Left ventricle myocardium inferior (tissue), 1 donor: ENCODE results near the gene PLCD1. TPM values are rescaled to one million over a fixed set of nuclear protein-coding genes. Genes with fewer than 3 reads are reported as not detected.

Experiments
- DNase-seq: peaks from one replicate; pipeline ENCODE4 v3.0.0-alpha.2; 2020
- H3K27ac ChIP-seq: fragments of 200-600 bp; replicated peaks from 2 replicates; pipeline ENCODE4 v1.8.0; 2021
- H3K27me3 ChIP-seq: fragments of 200-600 bp; 2 replicates; pipeline ENCODE4 v1.8.0; 2021; ENCODE audit warnings: low read depth
- H3K36me3 ChIP-seq: fragments of 200-600 bp; 2 replicates; pipeline ENCODE4 v1.8.0; 2021
- H3K4me1 ChIP-seq: fragments of 200-600 bp; 2 replicates; pipeline ENCODE4 v1.8.0; 2021
- H3K4me3 ChIP-seq: fragments of 200-600 bp; 2 replicates; pipeline ENCODE4 v1.8.0; 2021; ENCODE audit warnings: mild to moderate bottlenecking, moderate library complexity
- H3K9me3 ChIP-seq: fragments of 200-600 bp; replicated peaks from 2 replicates; pipeline ENCODE4 v1.8.0; 2021
- CTCF ChIP-seq: fragments of 200-600 bp; IDR thresholded peaks from 2 replicates; pipeline ENCODE4 v1.8.0; 2021; ENCODE audit warnings: antibody characterized with exemption, mild to moderate bottlenecking, borderline replicate concordance
- intact Hi-C: fragments of 100-400 bp; cut with micrococcal nuclease; formaldehyde crosslinking; loops from one replicate; pipeline ENCODE4 v1.11.0; 2022
- total RNA-seq: library from RNA; stranded (reverse); fragmentation: NEBNext Ultra II Directional; extraction: Animal tissue kit (Norgen Biotek cat#: 25700); gene quantifications from one replicate; pipeline ENCODE4 v1.2.1, GENCODE V29; 2021
- donor health status: DM: no; HTN: yes; CAD: no; lungs with severe emphysema.

The PLCD1 gene
- total RNA-seq, 1 donor from 2014 or later: 10.3 TPM

GRCh38 chr3:37984051-37984450 lies 45.4 kb downstream of the PLCD1 start:
- peaks cover 29% of the 10 kb centered on the region for H3K36me3 ChIP-seq
- intact Hi-C loops: no loop called here

GRCh38 chr3:37982331-37982730 lies 47.1 kb downstream of the PLCD1 start:
- Histone ChIP-seq H3K36me3 (peaks cover 32% of the 10 kb centered on the region), H3K27me3 (no peaks in the 10 kb centered on the region)
- intact Hi-C loops: no loop called here

More at GRCh38 chr3:37984051-37984450, 45.4 kb downstream of the PLCD1 start:
- TF ChIP-seq CTCF: no peak
- no peak overlapping the region for H3K27ac ChIP-seq
- no peak for DNase-seq
- no peaks in the 10 kb centered on the region for H3K27me3 ChIP-seq
- H3K9me3 ChIP-seq: no peaks in the 10 kb centered on the region
- no peak overlapping the region for H3K4me3 ChIP-seq
- H3K4me1 ChIP-seq: peaks cover 22% of the 10 kb centered on the region

GRCh38 chr3:37981348-37981664 lies 48.1 kb downstream of the PLCD1 start:
- Histone ChIP-seq H3K36me3 (peaks cover 42% of the 10 kb centered on the region), H3K4me1 (peaks cover 16% of the 10 kb centered on the region), H3K27me3 (no peaks in the 10 kb centered on the region), H3K4me3 (no peak overlapping the region), H3K27ac (no peak overlapping the region), H3K9me3 (no peaks in the 10 kb centered on the region)
- no peak for DNase-seq
- TF ChIP-seq CTCF: no peak
- intact Hi-C loops: no loop called here

More at GRCh38 chr3:37982331-37982730, 47.1 kb downstream of the PLCD1 start:
- Histone ChIP-seq H3K9me3 (no peaks in the 10 kb centered on the region), H3K4me1 (peaks cover 22% of the 10 kb centered on the region), H3K4me3 (no peak overlapping the region), H3K27ac (no peak overlapping the region)
- TF ChIP-seq CTCF: no peak
- DNase-seq: no peak

- DNase-seq: no peak
- no peaks in the 10 kb centered on the region for H3K9me3 ChIP-seq
- intact Hi-C loops: no loop called here
- TF ChIP-seq CTCF: no peak
- H3K36me3 ChIP-seq: peaks cover 48% of the 10 kb centered on the region
- H3K4me3 ChIP-seq: no peak overlapping the region
- H3K27me3 ChIP-seq: no peaks in the 10 kb centered on the region
- peaks cover 10% of the 10 kb centered on the region for H3K4me1 ChIP-seq
- H3K27ac ChIP-seq: no peak overlapping the region
These were observed 48.7 kb downstream of the PLCD1 start for GRCh38 chr3:37980462-37981347.

- DNase-seq: no peak
- Histone ChIP-seq H3K27ac (no peak overlapping the region), H3K36me3 (peaks cover 54% of the 10 kb centered on the region), H3K4me3 (no peak overlapping the region), H3K9me3 (no peaks in the 10 kb centered on the region), H3K4me1 (peaks cover 4% of the 10 kb centered on the region), H3K27me3 (no peaks in the 10 kb centered on the region)
- TF ChIP-seq CTCF: no peak
- intact Hi-C loops: no loop called here
These were observed 49.6 kb downstream of the PLCD1 start for GRCh38 chr3:37979541-37980461.
